Neutrophil (primary cell): ENCODE data around the gene EXOC6B.

ENCODE experiments used
- H3K27ac ChIP-seq: fragments of 200-600 bp; sonication (generic); 2 replicates; pipeline ENCODE4 v1.5.1; 2016; ENCODE audit warnings: mild to moderate bottlenecking, moderate library complexity
- H3K27me3 ChIP-seq: fragments of 200-600 bp; sonication (generic); 2 replicates; pipeline ENCODE4 v1.6.0; 2016; ENCODE audit warnings: mild to moderate bottlenecking
- H3K36me3 ChIP-seq: fragments of 200-600 bp; sonication (generic); 2 replicates; pipeline ENCODE4 v1.5.1; 2017
- H3K4me1 ChIP-seq, 2 experiments: fragments of 200-600 bp in 1 of 2; sonication (generic) in 1 of 2; 1 replicate in 1 of 2; 2 replicates in 1 of 2; pipeline versions ENCODE4 v1.5.1 to v1.6.1; 2013 to 2016; ENCODE audit warnings: low read depth in 1 of 2, low read length in 1 of 2, mild to moderate bottlenecking in 1 of 2, moderate library complexity in 1 of 2; ENCODE audit not compliant: control insufficient read depth in 1 of 2, insufficient read depth in 1 of 2
- H3K4me3 ChIP-seq, 2 experiments: fragments of 200-600 bp in 1 of 2; sonication (generic) in 1 of 2; 1 replicate in 1 of 2; 2 replicates in 1 of 2; pipeline ENCODE4 v1.5.1; 2013 to 2016; ENCODE audit warnings: low read depth in 1 of 2, low read length in 1 of 2, mild to moderate bottlenecking in 1 of 2, moderate library complexity in 1 of 2
- H3K9me3 ChIP-seq: fragments of 200-600 bp; sonication (generic); 2 replicates; pipeline ENCODE4 v1.5.1; 2016
- TF ChIP-seq, protein P1 (sequence below): fragments of 200-600 bp; sonication (generic); IDR thresholded peaks from 2 replicates; pipeline ENCODE4 v1.5.1; 2016; ENCODE audit warnings: antibody characterized with exemption

EXOC6B gene

DNA sequence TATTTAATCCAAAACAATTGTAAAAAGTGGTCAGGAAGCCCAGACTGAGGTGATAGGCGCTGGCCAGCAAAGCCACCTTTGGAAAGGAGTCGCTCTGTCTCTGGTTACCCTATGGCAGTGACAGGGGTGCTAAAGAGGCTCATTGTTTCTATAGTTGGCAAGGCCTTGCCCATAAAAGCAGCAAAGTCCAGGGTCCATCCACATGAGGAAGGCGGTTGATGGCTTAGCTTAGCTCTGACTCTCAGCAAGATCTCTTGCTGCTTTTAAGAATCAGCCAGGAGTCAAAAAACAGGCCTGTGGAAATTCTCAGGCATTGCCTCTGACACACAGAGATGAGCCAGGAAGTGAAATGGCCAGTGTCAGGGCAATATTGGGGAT, 620.3 kb downstream of the EXOC6B start:
- Histone ChIP-seq H3K4me3 (no peak overlapping the region), H3K27ac (no peak overlapping the region), H3K27me3 (no peaks in the 10 kb centered on the region), H3K9me3 (no peaks in the 10 kb centered on the region), H3K4me1 (no peaks in the 10 kb centered on the region), H3K36me3 (no peaks in the 10 kb centered on the region)
- TF ChIP-seq, protein P1, sequence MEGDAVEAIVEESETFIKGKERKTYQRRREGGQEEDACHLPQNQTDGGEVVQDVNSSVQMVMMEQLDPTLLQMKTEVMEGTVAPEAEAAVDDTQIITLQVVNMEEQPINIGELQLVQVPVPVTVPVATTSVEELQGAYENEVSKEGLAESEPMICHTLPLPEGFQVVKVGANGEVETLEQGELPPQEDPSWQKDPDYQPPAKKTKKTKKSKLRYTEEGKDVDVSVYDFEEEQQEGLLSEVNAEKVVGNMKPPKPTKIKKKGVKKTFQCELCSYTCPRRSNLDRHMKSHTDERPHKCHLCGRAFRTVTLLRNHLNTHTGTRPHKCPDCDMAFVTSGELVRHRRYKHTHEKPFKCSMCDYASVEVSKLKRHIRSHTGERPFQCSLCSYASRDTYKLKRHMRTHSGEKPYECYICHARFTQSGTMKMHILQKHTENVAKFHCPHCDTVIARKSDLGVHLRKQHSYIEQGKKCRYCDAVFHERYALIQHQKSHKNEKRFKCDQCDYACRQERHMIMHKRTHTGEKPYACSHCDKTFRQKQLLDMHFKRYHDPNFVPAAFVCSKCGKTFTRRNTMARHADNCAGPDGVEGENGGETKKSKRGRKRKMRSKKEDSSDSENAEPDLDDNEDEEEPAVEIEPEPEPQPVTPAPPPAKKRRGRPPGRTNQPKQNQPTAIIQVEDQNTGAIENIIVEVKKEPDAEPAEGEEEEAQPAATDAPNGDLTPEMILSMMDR = no peak

DNA sequence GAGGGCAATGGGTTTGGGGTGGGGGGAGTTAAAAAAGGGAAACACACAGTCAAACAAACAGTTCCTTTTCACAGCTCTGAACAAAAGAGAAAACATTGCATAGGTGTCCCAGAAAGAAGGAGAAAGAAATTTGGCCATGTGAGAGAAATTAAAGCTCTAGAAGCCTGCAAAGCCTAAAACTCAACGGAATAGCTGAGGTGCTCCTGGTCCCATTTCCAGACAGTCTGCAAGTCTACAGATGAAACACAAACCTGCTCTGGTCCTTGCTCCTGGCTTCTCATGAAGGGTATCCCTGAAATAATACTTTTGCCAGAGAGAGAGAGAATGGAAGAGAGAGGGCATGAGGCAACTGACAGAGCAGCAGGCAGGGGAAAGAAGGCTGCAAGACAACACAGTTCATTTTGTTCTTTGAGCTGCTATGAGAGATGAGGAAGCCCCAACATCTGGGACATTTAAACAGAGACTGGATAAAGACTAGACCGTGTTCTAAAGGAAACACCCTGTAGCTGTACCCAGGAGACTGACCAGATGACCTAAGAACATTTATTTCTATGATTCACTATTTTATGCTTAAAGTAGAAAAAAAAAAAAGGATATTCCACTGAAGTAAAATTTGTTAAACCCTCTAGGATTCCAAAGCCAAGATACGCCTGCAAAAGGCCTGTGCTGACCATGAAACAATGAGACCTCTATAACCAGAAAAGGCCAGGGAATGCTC, 620.9 kb downstream of the EXOC6B start:
- Histone ChIP-seq H3K9me3 (no peaks in the 10 kb centered on the region), H3K27ac (no peak overlapping the region), H3K27me3 (no peaks in the 10 kb centered on the region), H3K4me3 (no peak overlapping the region), H3K4me1 (no peaks in the 10 kb centered on the region), H3K36me3 (no peaks in the 10 kb centered on the region)
- TF ChIP-seq, protein P1 = no peak

DNA sequence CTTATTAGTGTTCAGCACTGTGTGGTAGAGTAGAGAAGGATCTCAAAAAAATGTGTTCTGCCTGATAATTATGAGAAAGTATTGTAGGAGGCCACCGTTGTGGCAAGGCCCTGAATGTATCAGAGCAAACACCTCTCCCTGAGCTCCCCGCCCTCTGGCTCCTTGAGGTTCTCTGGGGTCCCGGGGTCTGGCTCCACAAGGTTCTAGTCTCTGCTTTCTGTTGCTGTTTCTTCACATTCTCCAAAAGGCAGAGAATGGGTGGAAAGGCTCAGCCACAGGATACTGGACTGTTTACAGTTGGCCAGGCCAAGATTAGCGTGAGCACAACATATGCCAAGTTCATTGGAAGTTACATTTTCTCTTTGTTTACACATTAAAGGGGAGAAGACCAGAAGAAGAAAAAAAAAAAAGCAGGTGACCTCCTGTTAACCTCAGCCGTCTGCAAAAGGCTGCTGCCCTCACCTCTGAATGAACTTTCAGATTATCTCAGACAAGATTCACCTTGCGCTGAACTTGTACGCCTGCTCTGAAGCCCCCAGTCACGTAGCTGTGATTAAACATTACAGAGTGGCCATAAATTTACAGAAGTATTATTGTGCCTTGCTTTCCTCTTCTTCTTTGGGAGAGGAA, 621.6 kb downstream of the EXOC6B start:
- Histone ChIP-seq H3K4me1 (no peaks in the 10 kb centered on the region), H3K9me3 (no peaks in the 10 kb centered on the region), H3K4me3 (no peak overlapping the region), H3K27me3 (no peaks in the 10 kb centered on the region), H3K36me3 (no peaks in the 10 kb centered on the region), H3K27ac (no peak overlapping the region)
- TF ChIP-seq, protein P1 = no peak

DNA sequence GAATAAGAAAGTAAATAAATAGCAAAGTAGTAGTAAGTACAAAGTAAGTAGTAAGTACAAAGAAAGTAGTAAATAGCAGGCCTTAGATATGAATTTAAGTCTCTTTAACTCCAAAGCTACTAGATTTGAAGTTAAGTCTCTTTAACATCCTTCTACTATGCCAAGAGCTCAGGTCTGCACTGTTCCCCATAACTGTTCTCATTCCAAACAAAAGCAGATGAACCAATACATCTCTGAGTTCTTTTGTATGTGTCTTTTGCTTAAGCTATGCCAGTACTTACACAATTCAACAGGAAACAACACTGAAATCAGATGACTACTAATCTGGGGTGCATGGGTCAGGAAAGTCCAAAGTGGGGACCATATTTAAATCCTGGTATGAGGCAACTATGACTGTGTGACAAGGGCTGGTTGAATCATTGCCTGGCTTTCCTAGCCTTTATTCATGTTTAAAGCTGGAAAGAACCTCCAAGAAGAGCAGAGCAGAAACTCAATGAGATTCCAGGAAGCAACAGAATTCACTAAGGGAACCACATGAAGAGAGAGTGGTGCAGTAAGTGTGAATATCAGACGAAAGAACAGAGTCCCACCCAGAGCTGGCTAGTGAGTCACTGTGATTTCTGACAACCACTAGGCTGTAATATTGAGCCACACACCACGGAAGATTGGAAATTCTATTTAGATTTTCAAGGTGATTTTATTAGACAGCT, 627.1 kb downstream of the EXOC6B start:
- TF ChIP-seq, protein P1 = no peak
- Histone ChIP-seq H3K9me3 (no peaks in the 10 kb centered on the region), H3K27me3 (no peaks in the 10 kb centered on the region), H3K27ac (no peak overlapping the region), H3K4me3 (no peak overlapping the region), H3K4me1 (no peaks in the 10 kb centered on the region), H3K36me3 (no peaks in the 10 kb centered on the region)

DNA sequence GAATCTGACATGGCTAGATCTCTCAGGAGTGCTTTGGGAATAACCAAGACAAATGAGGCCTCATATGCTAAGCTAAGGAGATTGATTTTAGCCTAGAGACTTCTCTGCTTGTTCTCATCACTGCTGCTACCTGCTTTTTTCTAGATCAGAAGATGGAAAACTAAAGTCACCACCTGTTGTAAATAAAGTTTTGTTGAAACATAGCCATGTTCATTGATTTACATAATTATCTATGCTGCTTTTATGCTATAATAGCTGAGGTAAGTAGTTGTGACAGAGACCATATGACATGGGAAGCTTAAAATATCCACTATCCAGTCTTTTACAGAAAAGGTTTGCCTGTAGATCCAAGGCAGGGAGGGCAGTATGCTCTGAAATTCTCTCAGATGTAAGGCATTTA, 632.1 kb downstream of the EXOC6B start:
- no peaks in the 10 kb centered on the region for H3K4me1 ChIP-seq
- no peak overlapping the region for H3K4me3 ChIP-seq
- no peaks in the 10 kb centered on the region for H3K27me3 ChIP-seq
- no peaks in the 10 kb centered on the region for H3K9me3 ChIP-seq
- H3K36me3 ChIP-seq = no peaks in the 10 kb centered on the region
- TF ChIP-seq, protein P1 = no peak
- H3K27ac ChIP-seq = no peak overlapping the region
